ENCODE data around the gene TULP4.

Gene TULP4

DNA sequence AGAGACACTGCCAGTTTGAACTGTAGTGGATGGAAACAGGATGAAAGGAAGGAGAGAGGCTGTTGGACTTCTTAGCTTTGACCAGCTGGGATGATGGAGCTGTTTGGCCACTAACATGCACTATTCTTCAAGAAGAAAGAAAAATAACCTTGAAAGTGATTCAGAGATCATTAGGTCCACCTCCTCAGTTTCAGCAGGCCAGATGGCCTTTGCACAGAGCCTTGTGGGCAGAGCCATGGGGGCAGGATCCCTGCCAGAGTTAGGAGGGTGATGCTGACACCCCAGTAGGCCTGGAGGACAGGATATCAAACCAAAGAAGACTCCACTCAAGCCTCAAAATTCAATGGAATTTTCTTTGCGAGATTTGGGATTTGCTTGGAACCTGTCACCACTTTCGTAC is 173.2 kb downstream of the TULP4 start:
- in situ Hi-C loops (cut with MboI; ENCODE audit: low sequenced_read_pairs, unreplicated experiment) = loop anchor here (25.0 kb wide), 1 partner anchor 248 kb away; no protein-coding TSS in a partner anchor
- TF ChIP-seq, protein P1, sequence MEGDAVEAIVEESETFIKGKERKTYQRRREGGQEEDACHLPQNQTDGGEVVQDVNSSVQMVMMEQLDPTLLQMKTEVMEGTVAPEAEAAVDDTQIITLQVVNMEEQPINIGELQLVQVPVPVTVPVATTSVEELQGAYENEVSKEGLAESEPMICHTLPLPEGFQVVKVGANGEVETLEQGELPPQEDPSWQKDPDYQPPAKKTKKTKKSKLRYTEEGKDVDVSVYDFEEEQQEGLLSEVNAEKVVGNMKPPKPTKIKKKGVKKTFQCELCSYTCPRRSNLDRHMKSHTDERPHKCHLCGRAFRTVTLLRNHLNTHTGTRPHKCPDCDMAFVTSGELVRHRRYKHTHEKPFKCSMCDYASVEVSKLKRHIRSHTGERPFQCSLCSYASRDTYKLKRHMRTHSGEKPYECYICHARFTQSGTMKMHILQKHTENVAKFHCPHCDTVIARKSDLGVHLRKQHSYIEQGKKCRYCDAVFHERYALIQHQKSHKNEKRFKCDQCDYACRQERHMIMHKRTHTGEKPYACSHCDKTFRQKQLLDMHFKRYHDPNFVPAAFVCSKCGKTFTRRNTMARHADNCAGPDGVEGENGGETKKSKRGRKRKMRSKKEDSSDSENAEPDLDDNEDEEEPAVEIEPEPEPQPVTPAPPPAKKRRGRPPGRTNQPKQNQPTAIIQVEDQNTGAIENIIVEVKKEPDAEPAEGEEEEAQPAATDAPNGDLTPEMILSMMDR (IDR thresholded peaks at IDR 0.05; ENCODE audit: borderline replicate concordance, control extremely low read depth, extremely low read depth, insufficient read depth, missing control alignments) = no peak
- no peak for DNase-seq (ENCODE audit: low spot score)

DNA sequence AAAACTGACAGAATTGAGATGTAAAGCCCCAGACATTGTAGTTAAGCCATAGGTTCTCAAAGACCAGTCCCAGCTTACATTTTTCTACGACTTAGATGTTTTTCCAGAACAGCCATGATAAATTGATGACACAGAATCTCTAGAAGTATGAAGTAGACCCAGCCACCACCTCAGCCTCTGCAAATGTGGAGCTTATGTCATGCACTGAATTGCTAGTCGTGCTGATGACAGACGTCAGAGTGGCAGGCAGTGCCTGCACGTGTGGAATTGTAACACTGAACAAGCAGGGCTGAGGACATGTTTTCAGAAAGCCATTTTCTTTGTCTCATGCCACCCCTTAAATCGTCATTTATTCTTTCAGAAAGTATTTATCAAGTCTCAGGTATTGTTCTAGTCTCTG is 175.2 kb downstream of the TULP4 start:
- DNase-seq (ENCODE audit: low spot score) = no peak
- in situ Hi-C loops (cut with MboI; ENCODE audit: low sequenced_read_pairs, unreplicated experiment) = loop anchor here (25.0 kb wide), 1 partner anchor 250 kb away; no protein-coding TSS in a partner anchor
- TF ChIP-seq, protein P1 (IDR thresholded peaks at IDR 0.05; ENCODE audit: borderline replicate concordance, control extremely low read depth, extremely low read depth, insufficient read depth, missing control alignments) = no peak

DNA sequence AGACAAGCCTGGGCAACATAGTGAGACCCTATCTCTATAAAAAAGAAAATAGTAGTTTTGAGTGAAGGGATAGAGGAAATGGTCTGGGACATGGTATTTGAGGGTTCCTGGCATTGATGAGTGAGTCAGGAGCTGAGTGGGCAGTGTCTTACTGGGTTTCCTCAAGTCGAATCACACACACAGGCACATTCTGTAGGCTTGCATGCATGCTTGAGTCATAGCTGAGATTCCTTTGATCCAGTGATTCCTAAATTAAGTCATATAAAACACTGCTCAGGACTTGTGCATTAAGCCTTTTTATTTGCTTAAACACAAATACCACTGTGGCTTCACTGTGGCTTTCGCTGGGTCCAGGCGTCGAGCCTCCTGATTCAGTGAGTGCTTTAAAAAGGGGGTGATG is 175.8 kb downstream of the TULP4 start:
- in situ Hi-C loops (cut with MboI; ENCODE audit: low sequenced_read_pairs, unreplicated experiment) = loop anchor here (25.0 kb wide), 1 partner anchor 251 kb away; no protein-coding TSS in a partner anchor
- TF ChIP-seq, protein P1 (IDR thresholded peaks at IDR 0.05; ENCODE audit: borderline replicate concordance, control extremely low read depth, extremely low read depth, insufficient read depth, missing control alignments) = no peak
- DNase-seq (ENCODE audit: low spot score) = no peak

DNA sequence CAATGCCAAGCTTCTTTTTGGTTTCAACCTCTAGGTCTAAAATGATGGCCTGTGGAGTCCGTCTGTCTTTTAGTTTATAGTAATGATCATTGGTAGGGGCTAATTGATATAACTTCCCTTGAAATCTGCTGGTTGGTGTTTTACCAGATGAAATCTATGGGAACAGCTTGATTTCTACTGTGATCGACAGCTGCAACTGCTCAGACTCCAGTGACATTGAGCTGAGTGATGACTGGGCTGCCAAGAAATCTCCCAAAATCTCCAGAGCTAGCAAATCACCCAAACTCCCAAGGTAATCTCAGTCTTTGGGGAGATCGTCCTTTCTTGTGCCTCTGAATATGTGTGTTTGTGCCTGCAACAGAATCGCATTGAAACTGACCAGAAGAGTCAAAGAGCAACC is 177.2 kb downstream of the TULP4 start:
- in situ Hi-C loops (cut with MboI; ENCODE audit: low sequenced_read_pairs, unreplicated experiment) = loop anchor here (25.0 kb wide), 1 partner anchor 252 kb away; no protein-coding TSS in a partner anchor
- DNase-seq (ENCODE audit: low spot score) = no peak
- TF ChIP-seq, protein P1 (IDR thresholded peaks at IDR 0.05; ENCODE audit: borderline replicate concordance, control extremely low read depth, extremely low read depth, insufficient read depth, missing control alignments) = no peak

DNA sequence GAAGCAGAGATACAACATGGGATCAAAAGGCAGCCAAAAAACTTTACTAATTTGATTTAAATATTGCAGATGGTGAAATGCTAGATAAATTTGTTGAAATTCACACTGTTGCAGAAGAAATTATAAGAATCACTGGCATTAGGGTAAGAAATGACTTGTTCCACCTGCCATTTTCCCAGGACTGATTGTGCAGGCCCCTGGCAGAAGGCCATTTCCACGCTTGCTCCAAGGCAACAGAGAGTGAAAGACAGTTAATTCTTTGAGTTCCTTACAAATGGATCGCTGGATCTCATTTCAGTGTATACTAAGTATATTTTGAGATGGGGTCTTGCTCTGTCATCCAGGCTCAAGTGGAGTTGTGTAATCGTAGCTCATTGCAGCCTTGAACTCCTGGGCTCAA is 180.6 kb downstream of the TULP4 start:
- no peak for DNase-seq (ENCODE audit: low spot score)
- TF ChIP-seq, protein P1 (IDR thresholded peaks at IDR 0.05; ENCODE audit: borderline replicate concordance, control extremely low read depth, extremely low read depth, insufficient read depth, missing control alignments) = no peak
- in situ Hi-C loops (cut with MboI; ENCODE audit: low sequenced_read_pairs, unreplicated experiment) = loop anchor here (25.0 kb wide), 1 partner anchor 256 kb away; no protein-coding TSS in a partner anchor

DNA sequence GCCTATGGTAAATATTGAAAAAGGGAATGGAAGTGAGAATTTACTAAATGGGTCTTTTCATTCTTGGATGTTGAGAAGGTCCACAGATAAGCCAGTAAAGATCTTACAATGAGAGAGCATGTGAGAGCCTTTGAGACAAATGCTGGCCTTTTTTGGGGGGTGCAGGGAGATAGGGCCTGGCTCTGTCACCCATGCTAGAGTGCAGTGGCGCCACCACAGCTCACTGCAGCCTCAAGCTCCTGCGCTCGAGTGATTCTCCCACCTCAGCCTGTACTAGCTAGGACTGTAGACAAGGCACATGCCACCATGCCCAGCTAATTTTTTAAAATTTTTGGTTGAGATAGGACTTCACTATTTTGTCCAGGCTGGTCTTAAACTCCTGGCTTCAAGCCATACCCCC is 184.4 kb downstream of the TULP4 start:
- in situ Hi-C loops (cut with MboI; ENCODE audit: low sequenced_read_pairs, unreplicated experiment) = loop anchor here (25.0 kb wide), 1 partner anchor 259 kb away; no protein-coding TSS in a partner anchor
- TF ChIP-seq, protein P1 (IDR thresholded peaks at IDR 0.05; ENCODE audit: borderline replicate concordance, control extremely low read depth, extremely low read depth, insufficient read depth, missing control alignments) = no peak

More for the DNA sequence above, 184.4 kb downstream of the TULP4 start:
- no peak for DNase-seq (ENCODE audit: low spot score)

All from GM13976 (cell line).